IgD-negative memory B cell (primary cell): ENCODE results near the gene OR2T29. TPM values are rescaled to one million over a fixed set of nuclear protein-coding genes. Genes with fewer than 3 reads are reported as not detected.
A peak's percentile ranks its signal among the peaks of the same experiment; 100 is the strongest.
"Not testable (repeated sequence)": the region's sequence is repeated elsewhere in the genome, so short reads cannot be mapped to it uniquely, and the experiment has no call there.

Experiments
- H3K27ac Mint-ChIP-seq, 3 donors: one replicate each; pipeline ENCODE4 v1.8.0; 2020 to 2022; ENCODE audit warnings: mild to moderate bottlenecking in 3 of 3, mixed read lengths in 3 of 3, moderate library complexity in 1 of 3
- H3K27me3 Mint-ChIP-seq: one replicate; pipeline ENCODE4 v1.8.0; 2021; ENCODE audit warnings: mixed read lengths
- H3K36me3 Mint-ChIP-seq: one replicate; pipeline ENCODE4 v1.8.0; 2020; ENCODE audit warnings: mild to moderate bottlenecking, mixed read lengths
- H3K4me1 Mint-ChIP-seq, 3 donors: one replicate each; pipeline ENCODE4 v1.8.0; 2020 to 2022; ENCODE audit warnings: mixed read lengths in 3 of 3, mild to moderate bottlenecking in 1 of 3
- H3K4me3 Mint-ChIP-seq, 4 donors: one replicate each; pipeline ENCODE4 v1.8.0; 2020 to 2022; ENCODE audit warnings: mild to moderate bottlenecking in 4 of 4, mixed read lengths in 4 of 4, moderate library complexity in 3 of 4
- H3K9me3 Mint-ChIP-seq, 3 donors: one replicate each; pipeline ENCODE4 v1.8.0; 2020 to 2021; ENCODE audit warnings: mixed read lengths in 3 of 3, mild to moderate bottlenecking in 1 of 3
- polyA plus RNA-seq: library from polyadenylated mRNA; unstranded; fragments of 300-500 nt; fragmentation: Illumina TruSeq; gene quantifications from one replicate; pipeline ENCODE4 v1.2.3, GENCODE V29; 2021

The OR2T29 gene
- not detected for polyA plus RNA-seq

GRCh38 chr1:248562672-248563071, at the start of gene OR2T29:
TSS of gene OR2T29 (minus strand) at chr1:248562772. CDS start at chr1:248559491, 3,281 bp downstream.
- not testable (repeated sequence) for H3K9me3 Mint-ChIP-seq, H3K36me3 Mint-ChIP-seq, H3K27ac Mint-ChIP-seq, H3K27me3 Mint-ChIP-seq, H3K4me1 Mint-ChIP-seq, H3K4me3 Mint-ChIP-seq

- Mint-ChIP-seq H3K4me3 (no peak overlapping the region), H3K9me3 (peaks cover 0 to 1% (median 0%) of the 10 kb centered on the region in 3 donors), H3K27me3 (no peaks in the 10 kb centered on the region), H3K4me1 (no peaks in the 10 kb centered on the region), H3K36me3 (peaks cover 3% of the 10 kb centered on the region), H3K27ac (peak overlapping the region in 1 of 3 donors; percentile 6)
Observed at GRCh38 chr1:248611883-248612414, 49.4 kb upstream of the OR2T29 start.

- Mint-ChIP-seq H3K27me3 (no peaks in the 10 kb centered on the region), H3K4me1 (no peaks in the 10 kb centered on the region), H3K36me3 (peaks cover 3% of the 10 kb centered on the region), H3K4me3 (no peak overlapping the region), H3K9me3 (no peaks in the 10 kb centered on the region), H3K27ac (no peak overlapping the region)
Observed at GRCh38 chr1:248610301-248610700, 47.7 kb upstream of the OR2T29 start.

GRCh38 chr1:248599396-248599795, 36.8 kb upstream of the OR2T29 start:
- H3K27me3 Mint-ChIP-seq, result no peaks in the 10 kb centered on the region
- peaks cover 0 to 4% (median 4%) of the 10 kb centered on the region in 3 donors for H3K4me1 Mint-ChIP-seq
- H3K4me3 Mint-ChIP-seq, result no peak overlapping the region
- no peak overlapping the region for H3K27ac Mint-ChIP-seq
- H3K36me3 Mint-ChIP-seq, result no peaks in the 10 kb centered on the region
- H3K9me3 Mint-ChIP-seq, result peaks cover 0 to 9% (median 0%) of the 10 kb centered on the region in 3 donors

- Mint-ChIP-seq H3K4me1 (peaks cover 0 to 4% (median 4%) of the 10 kb centered on the region in 3 donors), H3K27ac (no peak within 1 kb of the TSS), H3K27me3 (no peaks in the 10 kb centered on the region), H3K4me3 (no peak within 1 kb of the TSS), H3K36me3 (no peaks in the 10 kb centered on the region), H3K9me3 (peaks cover 0 to 7% (median 0%) of the 10 kb centered on the region in 3 donors)
Observed at GRCh38 chr1:248597589-248597988, 35.0 kb upstream of the OR2T29 start, which contains the start of gene OR2T10. TSS of gene OR2T10 (minus strand) at chr1:248597700. CDS start at chr1:248593768, 3,932 bp downstream.

GRCh38 chr1:248596615-248597014, 34.0 kb upstream of the OR2T29 start:
- Mint-ChIP-seq H3K4me1 (peaks cover 0 to 4% (median 4%) of the 10 kb centered on the region in 3 donors), H3K36me3 (no peaks in the 10 kb centered on the region), H3K27me3 (no peaks in the 10 kb centered on the region), H3K27ac (no peak overlapping the region), H3K4me3 (no peak overlapping the region), H3K9me3 (no peaks in the 10 kb centered on the region)

GRCh38 chr1:248593226-248593625, 30.7 kb upstream of the OR2T29 start:
- Mint-ChIP-seq H3K9me3 (no peaks in the 10 kb centered on the region), H3K27ac (no peak overlapping the region), H3K27me3 (no peaks in the 10 kb centered on the region), H3K4me3 (no peak overlapping the region), H3K4me1 (peaks cover 0 to 4% (median 4%) of the 10 kb centered on the region in 3 donors), H3K36me3 (no peaks in the 10 kb centered on the region)

GRCh38 chr1:248592655-248593054, 30.1 kb upstream of the OR2T29 start:
- H3K9me3 Mint-ChIP-seq, result no peaks in the 10 kb centered on the region
- no peak overlapping the region for H3K4me3 Mint-ChIP-seq
- H3K4me1 Mint-ChIP-seq, result peaks cover 0 to 4% (median 4%) of the 10 kb centered on the region in 3 donors
- no peaks in the 10 kb centered on the region for H3K27me3 Mint-ChIP-seq
- no peak overlapping the region for H3K27ac Mint-ChIP-seq
- H3K36me3 Mint-ChIP-seq, result peaks cover 3% of the 10 kb centered on the region

GRCh38 chr1:248590055-248590454, 27.5 kb upstream of the OR2T29 start:
- H3K27me3 Mint-ChIP-seq, result no peaks in the 10 kb centered on the region
- H3K4me3 Mint-ChIP-seq, result no peak overlapping the region
- no peak overlapping the region for H3K27ac Mint-ChIP-seq
- no peaks in the 10 kb centered on the region for H3K4me1 Mint-ChIP-seq
- no peaks in the 10 kb centered on the region for H3K9me3 Mint-ChIP-seq
- peaks cover 3% of the 10 kb centered on the region for H3K36me3 Mint-ChIP-seq

GRCh38 chr1:248589334-248589733, 26.8 kb upstream of the OR2T29 start:
- no peak overlapping the region for H3K4me3 Mint-ChIP-seq
- peaks cover 0 to 2% (median 0%) of the 10 kb centered on the region in 3 donors for H3K9me3 Mint-ChIP-seq
- no peaks in the 10 kb centered on the region for H3K4me1 Mint-ChIP-seq
- no peak overlapping the region for H3K27ac Mint-ChIP-seq
- peaks cover 3% of the 10 kb centered on the region for H3K36me3 Mint-ChIP-seq
- H3K27me3 Mint-ChIP-seq, result no peaks in the 10 kb centered on the region

- peaks cover 3% of the 10 kb centered on the region for H3K36me3 Mint-ChIP-seq
Observed at GRCh38 chr1:248585266-248585665, 22.7 kb upstream of the OR2T29 start.

GRCh38 chr1:248576260-248576980, 13.8 kb upstream of the OR2T29 start:
- H3K4me1 Mint-ChIP-seq, result peaks cover 0 to 1% (median 0%) of the 10 kb centered on the region in 3 donors
- no peak overlapping the region for H3K27ac Mint-ChIP-seq

More at GRCh38 chr1:248585266-248585665, 22.7 kb upstream of the OR2T29 start:
- Mint-ChIP-seq H3K4me1 (peaks cover 0 to 1% (median 0%) of the 10 kb centered on the region in 3 donors), H3K27ac (no peak overlapping the region), H3K4me3 (no peak overlapping the region), H3K27me3 (no peaks in the 10 kb centered on the region), H3K9me3 (peaks cover 0 to 2% (median 0%) of the 10 kb centered on the region in 3 donors)

GRCh38 chr1:248574657-248575056, 12.1 kb upstream of the OR2T29 start, which contains the start of gene OR2T34:
TSS of gene OR2T34 (minus strand) at chr1:248574757. CDS start at chr1:248574757, 0 bp downstream.
- H3K9me3 Mint-ChIP-seq, H3K4me1 Mint-ChIP-seq, H3K36me3 Mint-ChIP-seq, H3K4me3 Mint-ChIP-seq, H3K27me3 Mint-ChIP-seq, H3K27ac Mint-ChIP-seq: not testable (repeated sequence)

More at GRCh38 chr1:248576260-248576980, 13.8 kb upstream of the OR2T29 start:
- no peak overlapping the region for H3K4me3 Mint-ChIP-seq
- no peaks in the 10 kb centered on the region for H3K36me3 Mint-ChIP-seq
- H3K9me3 Mint-ChIP-seq, result peaks cover 0 to 5% (median 0%) of the 10 kb centered on the region in 3 donors
- H3K27me3 Mint-ChIP-seq, result no peaks in the 10 kb centered on the region

- not testable (repeated sequence) for H3K9me3 Mint-ChIP-seq, H3K4me3 Mint-ChIP-seq, H3K36me3 Mint-ChIP-seq, H3K27ac Mint-ChIP-seq, H3K27me3 Mint-ChIP-seq, H3K4me1 Mint-ChIP-seq
Observed at GRCh38 chr1:248573856-248574255, 11.3 kb upstream of the OR2T29 start.

- not testable (repeated sequence) for H3K4me3 Mint-ChIP-seq, H3K27ac Mint-ChIP-seq, H3K4me1 Mint-ChIP-seq
Observed at GRCh38 chr1:248572049-248572448, 9.5 kb upstream of the OR2T29 start.

GRCh38 chr1:248570811-248571210, 8.2 kb upstream of the OR2T29 start:
- not testable (repeated sequence) for H3K4me3 Mint-ChIP-seq, H3K27me3 Mint-ChIP-seq, H3K27ac Mint-ChIP-seq, H3K4me1 Mint-ChIP-seq, H3K36me3 Mint-ChIP-seq, H3K9me3 Mint-ChIP-seq

More at GRCh38 chr1:248572049-248572448, 9.5 kb upstream of the OR2T29 start:
- not testable (repeated sequence) for H3K9me3 Mint-ChIP-seq, H3K27me3 Mint-ChIP-seq, H3K36me3 Mint-ChIP-seq
